ENCODE data around the gene LGALS16.

The LGALS16 gene

GRCh38 chr19:39631178-39631577, 24.5 kb upstream of the LGALS16 start:
- no peak for DNase-seq (ENCODE audit: low read depth)
- H3K4me3 ChIP-seq (ENCODE audit: low read depth, low read length) = no peak overlapping the region
- TF ChIP-seq, protein P1, sequence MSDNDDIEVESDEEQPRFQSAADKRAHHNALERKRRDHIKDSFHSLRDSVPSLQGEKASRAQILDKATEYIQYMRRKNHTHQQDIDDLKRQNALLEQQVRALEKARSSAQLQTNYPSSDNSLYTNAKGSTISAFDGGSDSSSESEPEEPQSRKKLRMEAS (IDR thresholded peaks at IDR 0.05; ENCODE audit: low read depth, low read length) = no peak
- TF ChIP-seq POLR2A (IDR thresholded peaks at IDR 0.05; ENCODE audit: extremely low read depth, insufficient read length) (no peak), MYC (IDR thresholded peaks at IDR 0.05; ENCODE audit: low read depth, low read length) (no peak)
- TF ChIP-seq, protein P2, sequence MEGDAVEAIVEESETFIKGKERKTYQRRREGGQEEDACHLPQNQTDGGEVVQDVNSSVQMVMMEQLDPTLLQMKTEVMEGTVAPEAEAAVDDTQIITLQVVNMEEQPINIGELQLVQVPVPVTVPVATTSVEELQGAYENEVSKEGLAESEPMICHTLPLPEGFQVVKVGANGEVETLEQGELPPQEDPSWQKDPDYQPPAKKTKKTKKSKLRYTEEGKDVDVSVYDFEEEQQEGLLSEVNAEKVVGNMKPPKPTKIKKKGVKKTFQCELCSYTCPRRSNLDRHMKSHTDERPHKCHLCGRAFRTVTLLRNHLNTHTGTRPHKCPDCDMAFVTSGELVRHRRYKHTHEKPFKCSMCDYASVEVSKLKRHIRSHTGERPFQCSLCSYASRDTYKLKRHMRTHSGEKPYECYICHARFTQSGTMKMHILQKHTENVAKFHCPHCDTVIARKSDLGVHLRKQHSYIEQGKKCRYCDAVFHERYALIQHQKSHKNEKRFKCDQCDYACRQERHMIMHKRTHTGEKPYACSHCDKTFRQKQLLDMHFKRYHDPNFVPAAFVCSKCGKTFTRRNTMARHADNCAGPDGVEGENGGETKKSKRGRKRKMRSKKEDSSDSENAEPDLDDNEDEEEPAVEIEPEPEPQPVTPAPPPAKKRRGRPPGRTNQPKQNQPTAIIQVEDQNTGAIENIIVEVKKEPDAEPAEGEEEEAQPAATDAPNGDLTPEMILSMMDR (IDR thresholded peaks at IDR 0.05; ENCODE audit: low read depth, low read length) = no peak

GRCh38 chr19:39631626-39632025, 24.1 kb upstream of the LGALS16 start:
- TF ChIP-seq, protein P2 (IDR thresholded peaks at IDR 0.05; ENCODE audit: low read depth, low read length) = no peak
- TF ChIP-seq, protein P1 (IDR thresholded peaks at IDR 0.05; ENCODE audit: low read depth, low read length) = no peak
- TF ChIP-seq MYC (IDR thresholded peaks at IDR 0.05; ENCODE audit: low read depth, low read length) = no peak
- no peak for TF ChIP-seq POLR2A (IDR thresholded peaks at IDR 0.05; ENCODE audit: extremely low read depth, insufficient read length)
- no peak overlapping the region for H3K4me3 ChIP-seq (ENCODE audit: low read depth, low read length)
- no peak for DNase-seq (ENCODE audit: low read depth)

GRCh38 chr19:39637891-39638290, 17.8 kb upstream of the LGALS16 start:
- TF ChIP-seq POLR2A (IDR thresholded peaks at IDR 0.05; ENCODE audit: extremely low read depth, insufficient read length) = no peak
- H3K4me3 ChIP-seq (ENCODE audit: low read depth, low read length) = no peak overlapping the region
- no peak for DNase-seq (ENCODE audit: low read depth)

DNA sequence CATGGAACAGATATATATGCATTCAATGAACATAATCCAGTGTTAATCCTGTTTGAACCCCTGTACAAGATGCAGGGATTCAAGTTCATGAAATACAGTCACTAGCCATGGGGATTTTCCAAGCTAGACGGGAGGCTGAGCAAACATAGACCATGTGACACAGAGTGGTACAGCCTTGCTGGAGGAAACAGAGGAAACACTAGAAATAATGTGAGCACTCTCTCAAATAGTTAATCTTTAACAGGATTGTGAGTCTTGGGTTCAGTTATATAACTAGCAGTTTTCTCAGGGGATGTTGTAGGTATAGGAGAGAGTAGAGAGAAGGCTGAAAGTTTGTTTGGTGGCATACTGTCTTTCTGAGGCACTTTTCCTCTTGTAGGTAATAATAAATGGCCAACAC, 13.9 kb upstream of the LGALS16 start:
- TF ChIP-seq, protein P1 (IDR thresholded peaks at IDR 0.05; ENCODE audit: low read depth, low read length) = no peak
- no peak for TF ChIP-seq MYC (IDR thresholded peaks at IDR 0.05; ENCODE audit: low read depth, low read length)
- TF ChIP-seq POLR2A (IDR thresholded peaks at IDR 0.05; ENCODE audit: extremely low read depth, insufficient read length) = no peak
- TF ChIP-seq, protein P2 (IDR thresholded peaks at IDR 0.05; ENCODE audit: low read depth, low read length) = no peak
- DNase-seq (ENCODE audit: low read depth) = no peak
- H3K4me3 ChIP-seq (ENCODE audit: low read depth, low read length) = no peak overlapping the region

- no peak overlapping the region for H3K4me3 ChIP-seq (ENCODE audit: low read depth, low read length)
- no peak for DNase-seq (ENCODE audit: low read depth)
- TF ChIP-seq, protein P2 (IDR thresholded peaks at IDR 0.05; ENCODE audit: low read depth, low read length) = no peak
- TF ChIP-seq POLR2A (IDR thresholded peaks at IDR 0.05; ENCODE audit: extremely low read depth, insufficient read length) (no peak), MYC (IDR thresholded peaks at IDR 0.05; ENCODE audit: low read depth, low read length) (no peak)
- TF ChIP-seq, protein P1 (IDR thresholded peaks at IDR 0.05; ENCODE audit: low read depth, low read length) = no peak
Observed at GRCh38 chr19:39643591-39643990, 12.1 kb upstream of the LGALS16 start.

DNA sequence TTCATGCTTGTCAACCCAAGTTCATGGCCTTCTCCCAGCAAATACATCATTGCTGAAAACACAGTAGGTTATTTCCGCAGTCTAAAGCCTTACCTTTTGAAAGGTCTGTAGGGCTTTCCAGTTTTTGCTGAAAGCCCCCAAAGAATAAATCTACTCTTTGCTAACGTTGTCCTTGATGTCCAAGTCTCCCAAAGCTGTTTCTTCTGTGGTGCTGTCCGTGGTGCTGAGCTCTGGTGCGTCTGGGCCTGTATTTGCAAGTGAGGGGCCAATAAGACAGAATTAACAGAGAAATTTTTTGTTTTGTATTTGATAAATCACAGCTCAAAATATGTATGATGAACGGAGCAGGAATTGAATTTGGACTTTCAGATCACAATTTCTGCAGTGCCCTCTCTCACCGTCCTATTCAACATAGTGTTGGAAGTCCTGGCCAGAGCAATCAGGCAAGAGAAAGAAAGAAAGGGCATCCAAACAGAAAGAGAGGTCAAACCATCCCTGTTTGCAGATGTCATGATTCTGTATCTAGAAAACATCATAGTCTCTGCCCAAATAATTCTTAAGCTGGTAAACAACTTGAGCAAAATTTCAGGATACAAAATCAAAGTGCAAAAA, 9.8 kb upstream of the LGALS16 start:
- peak; percentile 16 for DNase-seq (ENCODE audit: low read depth)
- TF ChIP-seq MYC (IDR thresholded peaks at IDR 0.05; ENCODE audit: low read depth, low read length) (no peak), POLR2A (IDR thresholded peaks at IDR 0.05; ENCODE audit: extremely low read depth, insufficient read length) (no peak)
- TF ChIP-seq, protein P2 (IDR thresholded peaks at IDR 0.05; ENCODE audit: low read depth, low read length) = no peak
- TF ChIP-seq, protein P1 (IDR thresholded peaks at IDR 0.05; ENCODE audit: low read depth, low read length) = no peak
- no peak overlapping the region for H3K4me3 ChIP-seq (ENCODE audit: low read depth, low read length)
